ENCODE results near the gene UNC13A. TPM values are rescaled to one million over a fixed set of nuclear protein-coding genes. Genes with fewer than 3 reads are reported as not detected.

Gene UNC13A
- total RNA-seq, 1 donor from 2014 or later, result 1.2 TPM

GRCh38 chr19:17577457-17578097, 110.6 kb downstream of the UNC13A start:
- H3K9me3 Mint-ChIP-seq (ENCODE audit: unreplicated experiment), result no peaks in the 10 kb centered on the region
- peak overlapping the region; percentile 68 for H3K4me3 Mint-ChIP-seq (ENCODE audit: unreplicated experiment)
- H3K36me3 Mint-ChIP-seq (ENCODE audit: low read depth, unreplicated experiment), result peaks cover 32% of the 10 kb centered on the region
- no peak overlapping the region for H3K27ac Mint-ChIP-seq (ENCODE audit: unreplicated experiment)
- no peak for DNase-seq (ENCODE audit: low spot score)
- peaks cover 4% of the 10 kb centered on the region for H3K4me1 Mint-ChIP-seq (ENCODE audit: unreplicated experiment)
- TF ChIP-seq CTCF (IDR thresholded peaks at IDR 0.05; ENCODE audit: unreplicated experiment), result no peak
- peaks cover 6% of the 10 kb centered on the region for H3K27me3 Mint-ChIP-seq (ENCODE audit: unreplicated experiment)

- Mint-ChIP-seq H3K27ac (ENCODE audit: unreplicated experiment) (no peak overlapping the region), H3K36me3 (ENCODE audit: low read depth, unreplicated experiment) (peaks cover 37% of the 10 kb centered on the region), H3K9me3 (ENCODE audit: unreplicated experiment) (no peaks in the 10 kb centered on the region), H3K4me3 (ENCODE audit: unreplicated experiment) (no peak overlapping the region), H3K4me1 (ENCODE audit: unreplicated experiment) (peaks cover 4% of the 10 kb centered on the region), H3K27me3 (ENCODE audit: unreplicated experiment) (peaks cover 6% of the 10 kb centered on the region)
- TF ChIP-seq CTCF (IDR thresholded peaks at IDR 0.05; ENCODE audit: unreplicated experiment), result no peak
- no peak for DNase-seq (ENCODE audit: low spot score)
Measured at GRCh38 chr19:17576758-17577456, 111.2 kb downstream of the UNC13A start.

- TF ChIP-seq CTCF (IDR thresholded peaks at IDR 0.05; ENCODE audit: unreplicated experiment), result no peak
- H3K4me3 Mint-ChIP-seq (ENCODE audit: unreplicated experiment), result no peak overlapping the region
- H3K27me3 Mint-ChIP-seq (ENCODE audit: unreplicated experiment), result peaks cover 6% of the 10 kb centered on the region
- H3K36me3 Mint-ChIP-seq (ENCODE audit: low read depth, unreplicated experiment), result peaks cover 37% of the 10 kb centered on the region
- H3K4me1 Mint-ChIP-seq (ENCODE audit: unreplicated experiment), result peaks cover 4% of the 10 kb centered on the region
- H3K27ac Mint-ChIP-seq (ENCODE audit: unreplicated experiment), result no peak overlapping the region
- DNase-seq (ENCODE audit: low spot score), result no peak
- no peaks in the 10 kb centered on the region for H3K9me3 Mint-ChIP-seq (ENCODE audit: unreplicated experiment)
Measured at GRCh38 chr19:17575871-17576757, 112.0 kb downstream of the UNC13A start.

GRCh38 chr19:17572638-17573037, 115.5 kb downstream of the UNC13A start:
- DNase-seq (ENCODE audit: low spot score), result no peak
- H3K27ac Mint-ChIP-seq (ENCODE audit: unreplicated experiment), result no peak overlapping the region
- H3K9me3 Mint-ChIP-seq (ENCODE audit: unreplicated experiment), result no peaks in the 10 kb centered on the region
- H3K4me1 Mint-ChIP-seq (ENCODE audit: unreplicated experiment), result no peaks in the 10 kb centered on the region
- peaks cover 34% of the 10 kb centered on the region for H3K36me3 Mint-ChIP-seq (ENCODE audit: low read depth, unreplicated experiment)
- TF ChIP-seq CTCF (IDR thresholded peaks at IDR 0.05; ENCODE audit: unreplicated experiment), result no peak
- peak overlapping the region; percentile 43 for H3K4me3 Mint-ChIP-seq (ENCODE audit: unreplicated experiment)
- H3K27me3 Mint-ChIP-seq (ENCODE audit: unreplicated experiment), result no peaks in the 10 kb centered on the region

Data from endothelial cell (in vitro differentiated cells).